H9 (cell line): ENCODE results near the gene ONECUT3. TPM values are rescaled to one million over a fixed set of nuclear protein-coding genes. Genes with fewer than 3 reads are reported as not detected.

Experiments used
- DNase-seq: peaks from one replicate; pipeline ENCODE4 v3.0.0-alpha.2; 2017
- H2AFZ ChIP-seq: one replicate; pipeline ENCODE4 v1.6.1; 2013; ENCODE audit warnings: mild to moderate bottlenecking, low read length, control low read depth, moderate library complexity
- H2AK5ac ChIP-seq: 2 replicates; pipeline ENCODE4 v1.6.1; 2013; ENCODE audit warnings: low read length, control low read depth, mixed read lengths; ENCODE audit not compliant: insufficient read length
- H2BK120ac ChIP-seq: one replicate; pipeline ENCODE4 v1.6.1; 2013; ENCODE audit warnings: low read depth, mild to moderate bottlenecking, low read length, control low read depth, inconsistent platforms; ENCODE audit not compliant: poor library complexity, severe bottlenecking
- H2BK12ac ChIP-seq: 2 replicates; pipeline ENCODE4 v1.6.1; 2013; ENCODE audit warnings: low read length, control low read depth, mixed read lengths, low read depth; ENCODE audit not compliant: insufficient read length
- H2BK15ac ChIP-seq: 2 replicates; pipeline ENCODE4 v1.6.1; 2013; ENCODE audit warnings: low read depth, low read length, control low read depth
- H2BK20ac ChIP-seq: one replicate; pipeline ENCODE4 v1.6.1; 2013; ENCODE audit warnings: low read depth, mild to moderate bottlenecking, low read length, control low read depth, inconsistent platforms; ENCODE audit not compliant: poor library complexity, severe bottlenecking
- H2BK5ac ChIP-seq: 2 replicates; pipeline ENCODE4 v1.6.1; 2013; ENCODE audit warnings: low read length, control low read depth, mixed read lengths; ENCODE audit not compliant: insufficient read length
- H3K14ac ChIP-seq: 2 replicates; pipeline ENCODE4 v1.6.1; 2013; ENCODE audit warnings: low read length, control low read depth; ENCODE audit not compliant: insufficient read depth
- H3K18ac ChIP-seq: 2 replicates; pipeline ENCODE4 v1.6.1; 2013; ENCODE audit warnings: low read depth, mild to moderate bottlenecking, mixed read lengths, low read length, control low read depth; ENCODE audit not compliant: insufficient read length
- H3K23ac ChIP-seq: 2 replicates; pipeline ENCODE4 v1.6.1; 2013; ENCODE audit warnings: low read length, control low read depth, mixed read lengths, low read depth; ENCODE audit not compliant: insufficient read length
- H3K23me2 ChIP-seq: 2 replicates; pipeline ENCODE4 v1.6.1; 2013; ENCODE audit warnings: low read depth, mild to moderate bottlenecking, mixed read lengths, low read length, control low read depth; ENCODE audit not compliant: insufficient read length, poor library complexity, severe bottlenecking
- H3K27ac ChIP-seq: 2 replicates; pipeline ENCODE4 v1.5.1; 2013; ENCODE audit warnings: low read length, control low read depth, mixed read lengths, low read depth; ENCODE audit not compliant: insufficient read length
- H3K27me3 ChIP-seq: 2 replicates; pipeline ENCODE4 v1.6.1; 2013; ENCODE audit warnings: low read length, control low read depth, inconsistent platforms; ENCODE audit not compliant: insufficient read depth
- H3K4ac ChIP-seq: 2 replicates; pipeline ENCODE4 v1.6.1; 2013; ENCODE audit warnings: low read depth, mild to moderate bottlenecking, control low read depth, inconsistent platforms, low read length, moderate library complexity
- H3K4me1 ChIP-seq: 2 replicates; pipeline ENCODE4 v1.6.1; 2013; ENCODE audit warnings: low read length, control low read depth, inconsistent platforms; ENCODE audit not compliant: insufficient read depth
- H3K4me2 ChIP-seq: 2 replicates; pipeline ENCODE4 v1.6.1; 2013; ENCODE audit warnings: low read length, control low read depth, mixed read lengths; ENCODE audit not compliant: insufficient read length, insufficient read depth
- H3K56ac ChIP-seq: 2 replicates; pipeline ENCODE4 v1.6.1; 2013; ENCODE audit warnings: low read depth, mild to moderate bottlenecking, mixed read lengths, low read length, control low read depth; ENCODE audit not compliant: insufficient read length
- H3K79me1 ChIP-seq: 2 replicates; pipeline ENCODE4 v1.6.1; 2013; ENCODE audit warnings: low read depth, mild to moderate bottlenecking, moderate library complexity, low read length, control low read depth, inconsistent platforms; ENCODE audit not compliant: insufficient read depth, poor library complexity, severe bottlenecking
- H3K79me2 ChIP-seq: 2 replicates; pipeline ENCODE4 v1.6.1; 2013; ENCODE audit warnings: low read length, control low read depth, inconsistent platforms; ENCODE audit not compliant: insufficient read depth
- H3K9ac ChIP-seq: 2 replicates; pipeline ENCODE4 v1.6.1; 2013; ENCODE audit warnings: low read length, control low read depth, mixed read lengths; ENCODE audit not compliant: insufficient read length; ENCODE audit errors: extremely low read depth
- H3K9me3 ChIP-seq: one replicate; pipeline ENCODE4 v1.6.1; 2013; ENCODE audit warnings: low read depth, low read length, inconsistent platforms; ENCODE audit not compliant: control insufficient read depth
- H3T11ph ChIP-seq: one replicate; pipeline ENCODE4 v1.6.1; 2013; ENCODE audit warnings: mild to moderate bottlenecking, low read length, control low read depth, inconsistent platforms
- H4K20me1 ChIP-seq: one replicate; pipeline ENCODE4 v1.6.1; 2013; ENCODE audit not compliant: control insufficient read depth, insufficient read length, insufficient read depth
- H4K5ac ChIP-seq: 2 replicates; pipeline ENCODE4 v1.6.1; 2013; ENCODE audit warnings: low read depth, mild to moderate bottlenecking, mixed read lengths, low read length, control low read depth; ENCODE audit not compliant: insufficient read length
- H4K8ac ChIP-seq: replicated peaks from 2 replicates; pipeline ENCODE4 v1.6.1; 2013; ENCODE audit warnings: low read length, control low read depth, mixed read lengths, low read depth; ENCODE audit not compliant: insufficient read length
- H4K91ac ChIP-seq: 2 replicates; pipeline ENCODE4 v1.6.1; 2013; ENCODE audit warnings: low read depth, mild to moderate bottlenecking, moderate library complexity, mixed read lengths, low read length, control low read depth; ENCODE audit not compliant: insufficient read length
- H3K27ac Mint-ChIP-seq, 3 experiments: 2 replicates in 2 of 3; 3 replicates in 1 of 3; pipeline ENCODE4 v1.8.0; 2020 to 2021; ENCODE audit warnings: mixed read lengths in 3 of 3, mild to moderate bottlenecking in 1 of 3, moderate library complexity in 1 of 3
- H3K27me3 Mint-ChIP-seq: 2 replicates; pipeline ENCODE4 v1.8.0; 2021; ENCODE audit warnings: low read depth, mild to moderate bottlenecking, moderate library complexity, mixed read lengths
- H3K36me3 Mint-ChIP-seq, 3 experiments: 2 replicates in 2 of 3; 3 replicates in 1 of 3; pipeline ENCODE4 v1.8.0; 2020 to 2021; ENCODE audit warnings: low read depth in 3 of 3, mixed read lengths in 3 of 3; ENCODE audit not compliant: insufficient read depth in 1 of 3
- H3K4me1 Mint-ChIP-seq, 2 experiments: 2 replicates each; pipeline ENCODE4 v1.8.0; 2020; ENCODE audit warnings: mixed read lengths in 2 of 2
- H3K4me3 Mint-ChIP-seq, 2 experiments: 2 replicates in 1 of 2; 3 replicates in 1 of 2; pipeline ENCODE4 v1.8.0; 2020 to 2021; ENCODE audit warnings: mild to moderate bottlenecking in 2 of 2, mixed read lengths in 2 of 2, moderate library complexity in 1 of 2
- H3K9me3 Mint-ChIP-seq, 2 experiments: 2 replicates in 1 of 2; 3 replicates in 1 of 2; pipeline ENCODE4 v1.8.0; 2020; ENCODE audit warnings: mild to moderate bottlenecking in 2 of 2, mixed read lengths in 2 of 2, moderate library complexity in 1 of 2
- CTCF ChIP-seq: fragments of 200-600 bp; sonication (generic); conservative IDR thresholded peaks from 3 replicates; pipeline ENCODE4 v1.8.0; 2021; ENCODE audit warnings: antibody characterized with exemption, mild to moderate bottlenecking
- WGBS: extraction: QIAGEN DNeasy Blood & Tissue Kit; methylation state at CpG from one replicate; pipeline ENCODE4 v1.1.7; 2013; ENCODE audit warnings: missing lambda C conversion rate, low lambda C conversion rate, mixed read lengths; ENCODE audit not compliant: insufficient read length; ENCODE audit errors: extremely low coverage; 5-methylcytosine and 5-hydroxymethylcytosine counted together
- total RNA-seq: library from RNA; stranded (reverse); gene quantifications from 2 replicates; pipeline ENCODE4 v1.2.1, GENCODE V29; 2021

ONECUT3 gene
- total RNA-seq, 1 experiment from 2014 or later = 0.04 TPM

- TF ChIP-seq CTCF = no peak
- no peak overlapping the region for H2AK5ac ChIP-seq
- Mint-ChIP-seq H3K4me1 (peaks cover 3 to 5% of the 10 kb centered on the region in 2 experiments; a peak in 2 of 4 replicates), H3K9me3 (no peaks in the 10 kb centered on the region), H3K36me3 (peaks cover 6 to 41% (median 34%) of the 10 kb centered on the region in 3 experiments), H3K27me3 (no peaks in the 10 kb centered on the region), H3K4me3 (no peak overlapping the region), H3K27ac (no peak overlapping the region)
- H2BK15ac ChIP-seq = no peak overlapping the region
- DNase-seq = no peak
- no peak overlapping the region for H3K18ac ChIP-seq
- H4K8ac ChIP-seq = no peak overlapping the region
- no peaks in the 10 kb centered on the region for H3K4me1 ChIP-seq
- H3K79me2 ChIP-seq = no peaks in the 10 kb centered on the region
- H3K27ac ChIP-seq = no peak overlapping the region
- no peaks in the 10 kb centered on the region for H3K9me3 ChIP-seq
- WGBS = no CpG with 5 or more reads among the region's 25 CpGs
- no peak overlapping the region for H3K4ac ChIP-seq
- H2BK5ac ChIP-seq = no peak overlapping the region
- no peak overlapping the region for H3K9ac ChIP-seq
- no peak overlapping the region for H3T11ph ChIP-seq
- no peak overlapping the region for H4K91ac ChIP-seq
- H2BK120ac ChIP-seq = no peak overlapping the region
- no peaks in the 10 kb centered on the region for H4K20me1 ChIP-seq
- no peak overlapping the region for H3K4me2 ChIP-seq
- no peaks in the 10 kb centered on the region for H3K79me1 ChIP-seq
- peaks cover 2% of the 10 kb centered on the region for H3K23me2 ChIP-seq
- no peak overlapping the region for H2BK20ac ChIP-seq
- no peak overlapping the region for H3K23ac ChIP-seq
- H3K27me3 ChIP-seq = no peaks in the 10 kb centered on the region
- H4K5ac ChIP-seq = no peak overlapping the region
- no peak overlapping the region for H2AFZ ChIP-seq
- no peak overlapping the region for H3K14ac ChIP-seq
- H2BK12ac ChIP-seq = no peak overlapping the region
- H3K56ac ChIP-seq = no peak overlapping the region
Measured at GRCh38 chr19:1817553-1818179, 64.4 kb downstream of the ONECUT3 start.
